K562 (cell line): ENCODE data around the gene DKC1. TPM values are rescaled to one million over a fixed set of nuclear protein-coding genes. Genes with fewer than 3 reads are reported as not detected.

Experiments used
- ATAC-seq: fragments of 200-7000 bp; cut with Tn5 transposase; 3 replicates; pipeline ENCODE4 v1.9.1; 2020; ENCODE audit warnings: moderate library complexity
- BruUV-seq: library from RNA; stranded (reverse); fragments of 400-500 nt; replicated peaks from 2 replicates; lab custom pipeline; 2021; lab: Mats Ljungman, UMichigan
- CTCF ChIA-PET: fragments of 300-600 bp; formaldehyde crosslinking; extraction: SDS; loops from one replicate; lab custom pipeline; 2021; ENCODE audit warnings: low intra/inter-chr PET ratio; lab: Yijun Ruan, JAX
- POLR2A ChIA-PET: fragments of 300-600, 350-650 bp; sonication (Branson Sonifier 250); formaldehyde crosslinking; extraction: SDS; loops from one replicate; lab custom pipeline; 2021; ENCODE audit warnings: antibody characterized with exemption, inconsistent platforms; lab: Yijun Ruan, JAX
- DNase-seq, 4 experiments: peaks; one replicate each; pipeline versions ENCODE4 v3.0.0 to v3.0.0-alpha.2; 2011 to 2018; ENCODE audit warnings: low spot score in 3 of 4, mixed read lengths in 3 of 4; ENCODE audit errors: extremely low read depth in 1 of 4
- FAIRE-seq: peaks from 2 replicates; lab custom pipeline; 2011; peaks lifted over from hg19 to GRCh38; lab: Jason Lieb, UNC
- H2AFZ ChIP-seq: 2 replicates; pipeline ENCODE4 v1.6.0; 2011; ENCODE audit warnings: low read depth, low read length, control low read depth, inconsistent platforms
- H3K27ac ChIP-seq: fragments of 200-600 bp; 3 replicates; pipeline ENCODE4 v1.8.0; 2011; ENCODE audit warnings: low read depth, mild to moderate bottlenecking, control low read depth, inconsistent platforms, low read length, moderate library complexity, mixed read lengths; ENCODE audit errors: extremely low read depth
- H3K27me3 ChIP-seq, 2 experiments: fragments of 300-600 bp in 1 of 2; 2 replicates in 1 of 2; 3 replicates in 1 of 2; pipeline versions ENCODE4 v1.6.0 to v1.8.0; 2011; ENCODE audit warnings: inconsistent platforms in 2 of 2, low read length in 2 of 2, mild to moderate bottlenecking in 1 of 2, mixed read lengths in 1 of 2, moderate library complexity in 1 of 2; ENCODE audit not compliant: control insufficient read depth in 2 of 2, insufficient read depth in 2 of 2
- H3K36me3 ChIP-seq: fragments of 300-600 bp; 3 replicates; pipeline ENCODE4 v1.8.0; 2011; ENCODE audit warnings: mild to moderate bottlenecking, low read length, inconsistent platforms; ENCODE audit not compliant: control insufficient read depth, insufficient read depth
- H3K4me1 ChIP-seq, 2 experiments: fragments of 200-600 bp in 1 of 2; replicated peaks in 1 of 2; 2 replicates in 1 of 2; 3 replicates in 1 of 2; pipeline versions ENCODE4 v1.5.1 to v1.8.0; 2011; ENCODE audit warnings: inconsistent platforms in 2 of 2, low read length in 2 of 2, mild to moderate bottlenecking in 1 of 2, mixed read lengths in 1 of 2, moderate library complexity in 1 of 2; ENCODE audit not compliant: control insufficient read depth in 2 of 2, insufficient read depth in 2 of 2
- H3K4me2 ChIP-seq: 2 replicates; pipeline ENCODE4 v1.6.1; 2011; ENCODE audit warnings: low read length, control low read depth, inconsistent platforms, mixed read lengths; ENCODE audit not compliant: insufficient read depth
- H3K4me3 ChIP-seq: fragments of 200-600 bp; sonication (generic), shearing (Covaris generic); 2 replicates; pipeline ENCODE4 v1.5.1; 2016; ENCODE audit warnings: control low read depth, inconsistent platforms
- H3K79me2 ChIP-seq: fragments of 200-600 bp; 3 replicates; pipeline ENCODE4 v1.8.0; 2011; ENCODE audit warnings: low read length, inconsistent platforms; ENCODE audit not compliant: control insufficient read depth, insufficient read depth
- H3K9ac ChIP-seq, 2 experiments: 2 replicates each; pipeline versions ENCODE4 v1.6.0 to v1.6.1; 2011; ENCODE audit warnings: low read depth in 2 of 2, low read length in 2 of 2, control low read depth in 1 of 2, inconsistent platforms in 1 of 2, mild to moderate bottlenecking in 1 of 2, mixed read lengths in 1 of 2; ENCODE audit not compliant: insufficient read depth in 1 of 2
- H3K9me1 ChIP-seq: one replicate; pipeline ENCODE4 v1.6.0; 2011; ENCODE audit warnings: inconsistent platforms, mild to moderate bottlenecking, low read length, moderate library complexity; ENCODE audit not compliant: control insufficient read depth, insufficient read depth
- H3K9me3 ChIP-seq: replicated peaks from 2 replicates; pipeline ENCODE4 v1.5.1; 2011; ENCODE audit warnings: low read depth, low read length, inconsistent platforms; ENCODE audit not compliant: control insufficient read depth, insufficient read depth
- H4K20me1 ChIP-seq: replicated peaks from 2 replicates; pipeline ENCODE4 v1.6.1; 2011; ENCODE audit warnings: low read length, inconsistent platforms, mixed read lengths; ENCODE audit not compliant: control insufficient read depth, insufficient read depth
- ATF1 ChIP-seq, 2 experiments: fragments of 450-650 bp in 1 of 2; IDR thresholded peaks; 2 replicates each; pipeline ENCODE4 v1.6.1; 2016; ENCODE audit warnings: missing compliant biosample characterization in 1 of 2, missing genetic modification characterization in 1 of 2
- CXXC5 ChIP-seq: fragments of 250-450 bp; sonication (Bioruptor Pico); IDR thresholded peaks from 2 replicates; pipeline ENCODE4 v1.8.0; 2022; ENCODE audit warnings: inconsistent platforms, mild to moderate bottlenecking, moderate library complexity
- ETV6 ChIP-seq, 3 experiments: fragments of 150-350 bp in 1 of 3; sonication (generic) in 1 of 3; formaldehyde crosslinking in 1 of 3; IDR thresholded peaks; 2 replicates each; pipeline versions ENCODE4 v1.6.1 to v1.8.0; 2014 to 2022; ENCODE audit warnings: borderline replicate concordance in 2 of 3, low read depth in 2 of 3, antibody characterized with exemption in 1 of 3, low read length in 1 of 3, mild to moderate bottlenecking in 1 of 3, missing genetic modification reagents in 1 of 3
- GABPA ChIP-seq: fragments of 200-800 bp; sonication (Bioruptor generic); conservative IDR thresholded peaks from 2 replicates; pipeline ENCODE4 v1.6.1; 2016; ENCODE audit warnings: low read depth, missing genetic modification characterization, missing compliant biosample characterization
- GABPB1 ChIP-seq: sonication (generic); formaldehyde crosslinking; IDR thresholded peaks from 2 replicates; pipeline ENCODE4 v1.8.0; 2022; ENCODE audit warnings: mild to moderate bottlenecking, missing genetic modification reagents
- GATA2 ChIP-seq: sonication (generic); formaldehyde crosslinking; IDR thresholded peaks from 2 replicates; pipeline ENCODE4 v1.4.0; 2020; ENCODE audit warnings: mild to moderate bottlenecking, missing genetic modification reagents
- MYNN ChIP-seq, 2 experiments: sonication (generic); formaldehyde crosslinking in 1 of 2; IDR thresholded peaks; 2 replicates each; pipeline versions ENCODE4 v1.5.0 to v1.6.1; 2016 to 2020; ENCODE audit warnings: antibody characterized with exemption in 1 of 2, missing genetic modification reagents in 1 of 2
- POLR3A ChIP-seq: IDR thresholded peaks from 2 replicates; pipeline ENCODE4 v1.6.1; 2011; ENCODE audit warnings: borderline replicate concordance, mild to moderate bottlenecking, moderate library complexity; ENCODE audit not compliant: insufficient read length, insufficient read depth; ENCODE audit errors: extremely low read depth
- PRMT5 ChIP-seq: sonication (generic); formaldehyde crosslinking; IDR thresholded peaks from 2 replicates; pipeline ENCODE4 v1.5.0; 2020; ENCODE audit warnings: missing genetic modification reagents
- SMARCE1 ChIP-seq: fragments of 450-650 bp; IDR thresholded peaks from 2 replicates; pipeline ENCODE4 v1.7.1; 2016; ENCODE audit warnings: mild to moderate bottlenecking
- SP2 ChIP-seq: IDR thresholded peaks from 2 replicates; pipeline ENCODE4 v1.6.1; 2011; ENCODE audit warnings: mild to moderate bottlenecking, low read depth, low read length, moderate library complexity; ENCODE audit not compliant: poor library complexity, severe bottlenecking; ENCODE audit errors: extremely low read depth
- TEAD1 ChIP-seq, 2 experiments: fragments of 450-650 bp in 1 of 2; sonication (generic) in 1 of 2; formaldehyde crosslinking; IDR thresholded peaks; 2 replicates each; pipeline versions ENCODE4 v1.4.0 to v1.8.0; 2020 to 2022; ENCODE audit warnings: mild to moderate bottlenecking in 2 of 2, missing genetic modification reagents in 1 of 2
- ZBTB1 ChIP-seq: sonication (generic); formaldehyde crosslinking; IDR thresholded peaks from 2 replicates; pipeline ENCODE4 v1.8.1; 2023; ENCODE audit warnings: missing genetic modification reagents, low read depth, mild to moderate bottlenecking, borderline replicate concordance
- ZFP36 ChIP-seq: fragments of 150-350 bp; IDR thresholded peaks from 2 replicates; pipeline ENCODE4 v1.6.1; 2018; ENCODE audit warnings: low read length, low read depth; ENCODE audit not compliant: partially characterized antibody
- ZNF174 ChIP-seq: fragments of 250-450 bp; sonication (Bioruptor Pico); IDR thresholded peaks from 2 replicates; pipeline ENCODE4 v1.4.0; 2020; ENCODE audit warnings: mild to moderate bottlenecking
- WGBS: fragments of 100-300 bp; shearing (Covaris generic); methylation state at CpG from one replicate; pipeline ENCODE4 v1.1.6; 2016; ENCODE audit warnings: low coverage, mixed read lengths; ENCODE audit not compliant: insufficient coverage; ENCODE audit errors: missing lambda C conversion rate; 5-methylcytosine and 5-hydroxymethylcytosine counted together
- in situ Hi-C: fragments of 300-500 bp; cut with MboI; formaldehyde crosslinking; loops from 4 replicates; pipeline ENCODE4 v1.15.0; 2018; ENCODE audit warnings: inconsistent platforms, mixed read lengths
- intact Hi-C: fragments of 100-400 bp; cut with micrococcal nuclease; formaldehyde crosslinking; loops from 2 replicates; pipeline ENCODE4 v1.14.2; 2022
- polyA plus RNA-seq, 8 experiments: library from polyadenylated mRNA; depleted of rRNA in 4 of 8; stranded (reverse) in 5 of 8; unstranded in 3 of 8; fragments of >200 nt; fragmentation: Nextera tagmentation in 2 of 8; fragmentation: Illumina TruSeq in 1 of 8; extraction: Ambion mirVana in 2 of 8; extraction: Trizol in 1 of 8; gene quantifications; 2 replicates each; pipeline versions ENCODE4 v1.2.1 to v1.2.3, GENCODE V29; 2011 to 2014; ENCODE audit warnings: inconsistent platforms in 1 of 8, missing spikeins in 1 of 8
- total RNA-seq, 7 experiments: library from RNA; depleted of rRNA in 6 of 7; stranded (reverse); fragments of >200 nt in 6 of 7; fragmentation: Illumina TruSeq in 2 of 7; extraction: Trizol in 2 of 7; gene quantifications; 2 replicates each; pipeline versions ENCODE4 v1.2.1 to v1.2.3, GENCODE V29; 2011 to 2021; ENCODE audit warnings: low replicate concordance in 1 of 7
- TF ChIP-seq, protein P1 (sequence below), 3 experiments: fragments of 200-800 bp in 1 of 3; fragments of 250-450 bp in 1 of 3; fragments of 450-650 bp in 1 of 3; sonication (Bioruptor Pico) in 1 of 3; sonication (Bioruptor generic) in 1 of 3; formaldehyde crosslinking in 1 of 3; IDR thresholded peaks; 2 replicates each; pipeline versions ENCODE4 v1.6.1 to v1.8.0; 2016 to 2022; ENCODE audit warnings: mild to moderate bottlenecking in 2 of 3, missing genetic modification characterization in 2 of 3, missing compliant biosample characterization in 1 of 3, moderate library complexity in 1 of 3

Gene DKC1
- total and polyA plus RNA-seq, 9 of the 15 experiments (the other 6 are each of a cell fraction or from before 2014, with no cell fraction given): 205 to 313 (median 219) TPM

DNA sequence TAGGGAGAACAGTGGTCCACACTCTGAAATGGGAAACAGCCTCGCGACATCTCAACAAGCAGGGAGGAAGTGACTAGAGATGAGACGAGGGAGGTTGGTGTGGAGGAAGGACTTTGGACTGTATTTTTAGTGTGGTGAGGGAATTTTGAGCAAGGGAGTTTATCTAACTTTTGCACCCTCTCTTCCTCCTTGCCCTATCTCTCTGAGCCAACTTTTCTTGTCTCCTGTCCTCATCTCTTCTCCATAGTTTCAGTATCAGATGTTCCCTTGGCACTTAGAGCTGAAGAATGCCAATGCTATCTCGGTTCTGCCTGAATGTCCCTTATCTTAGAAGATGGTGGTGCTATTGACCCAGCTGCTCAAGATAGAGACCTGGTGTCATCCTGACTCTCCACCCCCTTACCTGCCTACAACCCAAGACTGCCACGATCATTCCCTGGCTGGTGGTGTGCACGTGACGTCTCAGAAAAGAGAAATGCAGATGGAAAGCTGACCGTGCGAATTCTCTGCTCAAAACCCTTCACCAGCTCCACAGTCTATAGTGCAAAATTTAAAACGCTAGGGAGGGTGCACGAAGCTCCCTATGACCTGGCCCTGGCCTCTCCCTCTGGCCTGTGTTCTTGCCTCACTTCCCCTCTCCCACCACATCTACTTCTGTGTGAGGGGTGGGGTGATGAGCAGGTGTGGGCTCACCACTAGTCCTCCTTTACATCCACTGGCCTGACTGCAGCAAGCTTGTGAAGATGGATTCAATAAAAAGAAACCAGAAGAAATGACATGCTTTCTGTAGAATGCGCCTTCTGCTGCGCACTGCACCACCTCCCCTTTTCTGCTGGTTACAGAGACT is 21.7 kb downstream of the DKC1 start:
- Histone ChIP-seq H2AFZ (no peak overlapping the region), H3K9ac (peak overlapping the region in 1 of 2 experiments; percentile 49; a peak in 3 of 4 replicates), H4K20me1 (peaks cover 4% of the 10 kb centered on the region), H3K36me3 (peaks cover 95% of the 10 kb centered on the region), H3K9me3 (no peaks in the 10 kb centered on the region), H3K4me2 (peak overlapping the region; percentile 45), H3K27ac (peak overlapping the region; percentile 54), H3K79me2 (peaks cover 74% of the 10 kb centered on the region), H3K27me3 (no peaks in the 10 kb centered on the region), H3K4me1 (peaks cover 26 to 40% of the 10 kb centered on the region in 2 experiments), H3K9me1 (peaks cover 4% of the 10 kb centered on the region), H3K4me3 (no peak overlapping the region)
- no TSS peak for BruUV-seq
- FAIRE-seq (peak; percentile 48), DNase-seq (peak in 2 of 4 experiments; percentile 37 to 53), ATAC-seq (peak; percentile 40)
- in situ Hi-C loops: no loop called here
- intact Hi-C loops: loop anchor here (2.0 kb wide), 1 partner anchor 14 kb away; no protein-coding TSS in a partner anchor
- ChIA-PET CTCF (no interaction called here), POLR2A (interaction anchor here (0.8 to 4.1 kb wide), 7 partner anchors 10 to 54 kb away, joined by 3 to 38 read pairs (median 5); no protein-coding TSS in a partner anchor)
- WGBS: 23% methylated on average over 10 of the region's 13 CpGs
- TF ChIP-seq, protein P1, sequence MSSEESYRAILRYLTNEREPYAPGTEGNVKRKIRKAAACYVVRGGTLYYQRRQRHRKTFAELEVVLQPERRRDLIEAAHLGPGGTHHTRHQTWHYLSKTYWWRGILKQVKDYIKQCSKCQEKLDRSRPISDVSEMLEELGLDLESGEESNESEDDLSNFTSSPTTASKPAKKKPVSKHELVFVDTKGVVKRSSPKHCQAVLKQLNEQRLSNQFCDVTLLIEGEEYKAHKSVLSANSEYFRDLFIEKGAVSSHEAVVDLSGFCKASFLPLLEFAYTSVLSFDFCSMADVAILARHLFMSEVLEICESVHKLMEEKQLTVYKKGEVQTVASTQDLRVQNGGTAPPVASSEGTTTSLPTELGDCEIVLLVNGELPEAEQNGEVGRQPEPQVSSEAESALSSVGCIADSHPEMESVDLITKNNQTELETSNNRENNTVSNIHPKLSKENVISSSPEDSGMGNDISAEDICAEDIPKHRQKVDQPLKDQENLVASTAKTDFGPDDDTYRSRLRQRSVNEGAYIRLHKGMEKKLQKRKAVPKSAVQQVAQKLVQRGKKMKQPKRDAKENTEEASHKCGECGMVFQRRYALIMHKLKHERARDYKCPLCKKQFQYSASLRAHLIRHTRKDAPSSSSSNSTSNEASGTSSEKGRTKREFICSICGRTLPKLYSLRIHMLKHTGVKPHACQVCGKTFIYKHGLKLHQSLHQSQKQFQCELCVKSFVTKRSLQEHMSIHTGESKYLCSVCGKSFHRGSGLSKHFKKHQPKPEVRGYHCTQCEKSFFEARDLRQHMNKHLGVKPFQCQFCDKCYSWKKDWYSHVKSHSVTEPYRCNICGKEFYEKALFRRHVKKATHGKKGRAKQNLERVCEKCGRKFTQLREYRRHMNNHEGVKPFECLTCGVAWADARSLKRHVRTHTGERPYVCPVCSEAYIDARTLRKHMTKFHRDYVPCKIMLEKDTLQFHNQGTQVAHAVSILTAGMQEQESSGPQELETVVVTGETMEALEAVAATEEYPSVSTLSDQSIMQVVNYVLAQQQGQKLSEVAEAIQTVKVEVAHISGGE (CRISPR knock-in tag; IDR thresholded peaks at IDR 0.05): no peak
- TF ChIP-seq ETV6 (IDR thresholded peaks at IDR 0.05; ENCODE audit: borderline replicate concordance in 1 of 2, low read depth in 2 of 2, low read length in 1 of 2) (no peak), ETV6 (CRISPR knock-in tag; IDR thresholded peaks at IDR 0.05; ENCODE audit: borderline replicate concordance) (no peak), CXXC5 (CRISPR knock-in tag) (0 out of 2 replicates have a peak, but pooled peaks have one; percentile 18), GABPA (no peak), GATA2 (CRISPR knock-in tag) (peak; percentile 37; the same call in 1 of the 2 replicates), GABPB1 (0 out of 2 replicates have a peak, but pooled peaks have one; percentile 35), PRMT5 (CRISPR knock-in tag) (no peak), TEAD1 (CRISPR knock-in tag; IDR thresholded peaks at IDR 0.05) (0 out of 4 replicates have a peak, but pooled peaks of 1 of the 2 experiments have one; percentile 46), ATF1 (CRISPR knock-in tag; IDR thresholded peaks at IDR 0.05) (no peak), ATF1 (tag; IDR thresholded peaks at IDR 0.05) (peak; percentile 24; the same call in 1 of the 2 replicates), MYNN (IDR thresholded peaks at IDR 0.05) (peak; percentile 15; the same call in 1 of the 2 replicates), MYNN (CRISPR knock-in tag; IDR thresholded peaks at IDR 0.05) (no peak), SP2 (no peak), ZBTB1 (CRISPR knock-in tag) (no peak), POLR3A (no peak), SMARCE1 (peak; percentile 38; the same call in 1 of the 2 replicates), ZNF174 (no peak), ZFP36 (peak; percentile 35)
